ENCODE measurements around the gene CNDP2. TPM values are rescaled to one million over a fixed set of nuclear protein-coding genes. Genes with fewer than 3 reads are reported as not detected.
"Not testable (repeated sequence)": the region's sequence is repeated elsewhere in the genome, so short reads cannot be mapped to it uniquely, and the experiment has no call there.

CNDP2 gene
- total RNA-seq, 1 donor from 2014 or later, result 124 TPM

GRCh38 chr18:74519320-74520095 lies 23.3 kb downstream of the CNDP2 start:
- no peak for DNase-seq

GRCh38 chr18:74520096-74520833 lies 24.1 kb downstream of the CNDP2 start:
- DNase-seq, result no peak

- no peak for DNase-seq
Measured at GRCh38 chr18:74521068-74521725, 25.0 kb downstream of the CNDP2 start.

GRCh38 chr18:74522635-74523548 lies 26.7 kb downstream of the CNDP2 start:
- no peak for DNase-seq

- DNase-seq, result no peak
Measured at GRCh38 chr18:74524097-74524496, 27.9 kb downstream of the CNDP2 start.

- not testable (repeated sequence) for DNase-seq
Measured at GRCh38 chr18:74524915-74525314, 28.8 kb downstream of the CNDP2 start.

- no peak for DNase-seq
Measured at GRCh38 chr18:74525741-74526140, 29.6 kb downstream of the CNDP2 start.

GRCh38 chr18:74526488-74526887 lies 30.3 kb downstream of the CNDP2 start:
- DNase-seq, result no peak

GRCh38 chr18:74528478-74528877 lies 32.3 kb downstream of the CNDP2 start:
- DNase-seq, result no peak

- no peak for DNase-seq
Measured at GRCh38 chr18:74528913-74529312, 32.8 kb downstream of the CNDP2 start.

- DNase-seq, result no peak
Measured at GRCh38 chr18:74529378-74529777, 33.2 kb downstream of the CNDP2 start.

- no peak for DNase-seq
Measured at GRCh38 chr18:74529811-74530583, 33.8 kb downstream of the CNDP2 start.

GRCh38 chr18:74530584-74530862 lies 34.4 kb downstream of the CNDP2 start:
- DNase-seq, result no peak

GRCh38 chr18:74531043-74531442 lies 34.9 kb downstream of the CNDP2 start:
- no peak for DNase-seq

- no peak for DNase-seq
Measured at GRCh38 chr18:74532511-74533025, 36.4 kb downstream of the CNDP2 start.

- no peak for DNase-seq
Measured at GRCh38 chr18:74533666-74534065, 37.5 kb downstream of the CNDP2 start.

GRCh38 chr18:74534150-74534969 lies 38.2 kb downstream of the CNDP2 start, which contains the start of gene CNDP1:
Gene CNDP1, plus strand, starts transcription at chr18:74534500. Its CDS starts 168 bp downstream, at chr18:74534668.
- no peak for DNase-seq

GRCh38 chr18:74534981-74535649 lies 39.0 kb downstream of the CNDP2 start:
- DNase-seq, result no peak

- DNase-seq, result no peak
Measured at GRCh38 chr18:74539289-74539688, 43.1 kb downstream of the CNDP2 start.

Data from dermis blood vessel endothelial cell (primary cell).